Upper lobe of left lung (tissue), 4 donors: ENCODE results near the gene MT1E.

ENCODE experiments used
- POLR2A ChIP-seq, 4 donors: fragments of 450-650 bp; IDR thresholded peaks; one replicate each; pipeline ENCODE4 v1.5.1; 2016 to 2017; ENCODE audit warnings: antibody characterized with exemption in 4 of 4, mild to moderate bottlenecking in 2 of 4
- TF ChIP-seq, protein P1 (sequence below), 6 experiments: fragments of 450-650 bp in 4 of 6; fragments of 200-600 bp in 2 of 6; sonication (generic) in 2 of 6; IDR thresholded peaks; one replicate each; pipeline ENCODE4 v1.5.1; 2016 to 2019; ENCODE audit warnings: antibody characterized with exemption in 6 of 6

DNA sequence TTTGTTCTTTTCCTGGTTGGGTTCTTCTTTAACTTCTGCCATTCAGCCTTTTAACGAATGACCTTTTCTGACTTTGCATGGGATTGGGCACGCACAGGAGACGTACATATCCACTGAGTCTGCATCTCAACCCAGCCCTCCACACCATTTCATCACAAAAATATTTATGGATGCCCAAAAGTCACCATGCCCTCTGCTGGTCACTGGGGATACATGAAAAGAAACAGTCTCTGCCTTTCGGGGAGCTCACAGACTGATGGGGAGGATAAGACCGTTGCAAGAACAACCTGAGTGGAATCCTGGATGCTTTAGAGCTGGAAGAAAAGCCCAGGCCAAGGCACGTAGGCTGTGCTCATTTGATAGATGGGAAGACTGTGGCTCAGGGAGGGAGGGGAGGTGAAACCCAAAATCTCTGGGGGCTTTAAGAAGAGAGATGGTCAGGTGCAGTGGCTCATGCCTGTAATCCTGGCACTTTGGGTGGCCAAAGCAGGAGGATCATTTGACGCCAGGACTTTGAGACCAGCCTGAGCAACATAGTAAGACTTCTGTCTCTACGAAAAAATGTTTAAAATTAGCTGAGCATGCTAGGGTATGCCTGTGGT is 25.1 kb upstream of the MT1E start:
- TF ChIP-seq POLR2A (IDR thresholded peaks at IDR 0.05): no peak
- TF ChIP-seq, protein P1, sequence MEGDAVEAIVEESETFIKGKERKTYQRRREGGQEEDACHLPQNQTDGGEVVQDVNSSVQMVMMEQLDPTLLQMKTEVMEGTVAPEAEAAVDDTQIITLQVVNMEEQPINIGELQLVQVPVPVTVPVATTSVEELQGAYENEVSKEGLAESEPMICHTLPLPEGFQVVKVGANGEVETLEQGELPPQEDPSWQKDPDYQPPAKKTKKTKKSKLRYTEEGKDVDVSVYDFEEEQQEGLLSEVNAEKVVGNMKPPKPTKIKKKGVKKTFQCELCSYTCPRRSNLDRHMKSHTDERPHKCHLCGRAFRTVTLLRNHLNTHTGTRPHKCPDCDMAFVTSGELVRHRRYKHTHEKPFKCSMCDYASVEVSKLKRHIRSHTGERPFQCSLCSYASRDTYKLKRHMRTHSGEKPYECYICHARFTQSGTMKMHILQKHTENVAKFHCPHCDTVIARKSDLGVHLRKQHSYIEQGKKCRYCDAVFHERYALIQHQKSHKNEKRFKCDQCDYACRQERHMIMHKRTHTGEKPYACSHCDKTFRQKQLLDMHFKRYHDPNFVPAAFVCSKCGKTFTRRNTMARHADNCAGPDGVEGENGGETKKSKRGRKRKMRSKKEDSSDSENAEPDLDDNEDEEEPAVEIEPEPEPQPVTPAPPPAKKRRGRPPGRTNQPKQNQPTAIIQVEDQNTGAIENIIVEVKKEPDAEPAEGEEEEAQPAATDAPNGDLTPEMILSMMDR (IDR thresholded peaks at IDR 0.05): peak; percentile 37 to 64 (median 54)
